OCI-LY1 (cell line): ENCODE results near the gene NDUFS1.

Source experiments
- CTCF ChIP-seq: fragments of 200-600 bp; sonication (generic), shearing (Covaris generic); IDR thresholded peaks from 2 replicates; pipeline ENCODE4 v1.5.1; 2017; ENCODE audit warnings: mild to moderate bottlenecking, antibody characterized with exemption, low read length, moderate library complexity, mixed read lengths
- EZH2 ChIP-seq: fragments of 200-600 bp; sonication (generic), shearing (Covaris generic); IDR thresholded peaks from 2 replicates; pipeline ENCODE4 v1.8.0; 2017; ENCODE audit warnings: borderline replicate concordance, mixed run types, mild to moderate bottlenecking, antibody characterized with exemption, low read length, moderate library complexity, mixed read lengths

- no peak for TF ChIP-seq CTCF
- TF ChIP-seq EZH2 = no peak
Observed at GRCh38 chr2:206176121-206176520, 16.9 kb upstream of the NDUFS1 start.
